Tibial artery (tissue), 4 donors: ENCODE measurements around the gene NCOR2.

ENCODE experiments used
- DNase-seq, 2 donors: peaks; one replicate each; pipeline ENCODE4 v3.0.0-alpha.2; 2019
- H3K27ac ChIP-seq, 2 donors: fragments of 200-600 bp; sonication (generic) in 1 of 2; 1 replicate in 1 of 2; 2 replicates in 1 of 2; pipeline ENCODE4 v1.5.1; 2018 to 2019; ENCODE audit warnings: mild to moderate bottlenecking in 1 of 2
- H3K27me3 ChIP-seq, 2 donors: fragments of 200-600 bp; sonication (generic) in 1 of 2; one replicate each; pipeline versions ENCODE4 v1.5.1 to v1.6.0; 2016 to 2019
- H3K36me3 ChIP-seq, 3 donors: fragments of 200-600 bp; sonication (generic) in 2 of 3; one replicate each; pipeline ENCODE4 v1.5.1; 2016 to 2019; ENCODE audit warnings: mild to moderate bottlenecking in 2 of 3
- H3K4me1 ChIP-seq, 4 donors: fragments of 200-600 bp; sonication (generic) in 2 of 4; 1 replicate in 3 of 4; 2 replicates in 1 of 4; pipeline ENCODE4 v1.5.1; 2016 to 2019
- H3K4me3 ChIP-seq, 2 donors: fragments of 200-600 bp; sonication (generic) in 1 of 2; 1 replicate in 1 of 2; 2 replicates in 1 of 2; pipeline ENCODE4 v1.5.1; 2018 to 2019; ENCODE audit warnings: mild to moderate bottlenecking in 2 of 2
- H3K9me3 ChIP-seq, 3 donors: fragments of 200-600 bp; sonication (generic) in 1 of 3; one replicate each; pipeline ENCODE4 v1.5.1; 2016 to 2019
- CTCF ChIP-seq, 2 experiments: fragments of 200-600 bp in 1 of 2; fragments of 450-650 bp in 1 of 2; IDR thresholded peaks; one replicate each; pipeline ENCODE4 v1.5.1; 2017 to 2019; ENCODE audit warnings: antibody characterized with exemption in 2 of 2, mild to moderate bottlenecking in 1 of 2, moderate library complexity in 1 of 2
- intact Hi-C: fragments of 100-400 bp; cut with DNase I; formaldehyde crosslinking; loops from one replicate; pipeline ENCODE4 v1.15.0; 2023; ENCODE audit warnings: low total_unique reads

NCOR2 gene

GRCh38 chr12:124566161-124566996, 1.0 kb downstream of the NCOR2 start:
- peak; percentile 92 to 94 for DNase-seq
- Histone ChIP-seq H3K36me3 (no peaks in the 10 kb centered on the region), H3K27me3 (no peaks in the 10 kb centered on the region), H3K4me1 (peaks cover 8 to 66% (median 46%) of the 10 kb centered on the region in 4 donors), H3K4me3 (peak overlapping the region; percentile 88 to 94), H3K9me3 (no peaks in the 10 kb centered on the region), H3K27ac (peak overlapping the region; percentile 92 to 97)
- TF ChIP-seq CTCF (IDR thresholded peaks at IDR 0.05), result no peak
- intact Hi-C loops, result loop anchor here (2.0 to 5.0 kb wide), 5 partner anchors 48 to 201 kb away; no protein-coding TSS in a partner anchor

GRCh38 chr12:124565656-124566160, 1.7 kb downstream of the NCOR2 start:
- Histone ChIP-seq H3K4me1 (peaks cover 8 to 71% (median 48%) of the 10 kb centered on the region in 4 donors), H3K9me3 (no peaks in the 10 kb centered on the region), H3K36me3 (no peaks in the 10 kb centered on the region), H3K27me3 (no peaks in the 10 kb centered on the region), H3K27ac (peak overlapping the region; percentile 92 to 97), H3K4me3 (peak overlapping the region; percentile 88 to 94)
- intact Hi-C loops, result loop anchor here (2.0 to 5.0 kb wide), 5 partner anchors 47 to 202 kb away; no protein-coding TSS in a partner anchor
- no peak for DNase-seq
- TF ChIP-seq CTCF (IDR thresholded peaks at IDR 0.05), result no peak

GRCh38 chr12:124564971-124565491, 2.4 kb downstream of the NCOR2 start:
- no peak for TF ChIP-seq CTCF (IDR thresholded peaks at IDR 0.05)
- H3K4me3 ChIP-seq, result peak overlapping the region; percentile 88 to 94
- no peaks in the 10 kb centered on the region for H3K27me3 ChIP-seq
- no peaks in the 10 kb centered on the region for H3K36me3 ChIP-seq
- peaks cover 8 to 74% (median 51%) of the 10 kb centered on the region in 4 donors for H3K4me1 ChIP-seq
- peak in 1 of 2 donors; percentile 83 for DNase-seq
- no peaks in the 10 kb centered on the region for H3K9me3 ChIP-seq
- peak overlapping the region; percentile 92 to 97 for H3K27ac ChIP-seq
- intact Hi-C loops, result loop anchor here (5.0 kb wide), 4 partner anchors 108 to 202 kb away; no protein-coding TSS in a partner anchor

- H3K4me3 ChIP-seq, result peak overlapping the region; percentile 88 to 94
- peaks cover 8 to 70% (median 50%) of the 10 kb centered on the region in 4 donors for H3K4me1 ChIP-seq
- intact Hi-C loops, result no loop called here
These were observed 3.0 kb downstream of the NCOR2 start for GRCh38 chr12:124564232-124564958.

More at GRCh38 chr12:124564232-124564958, 3.0 kb downstream of the NCOR2 start:
- Histone ChIP-seq H3K27me3 (no peaks in the 10 kb centered on the region), H3K9me3 (no peaks in the 10 kb centered on the region), H3K27ac (peak overlapping the region; percentile 92 to 97), H3K36me3 (no peaks in the 10 kb centered on the region)
- TF ChIP-seq CTCF (IDR thresholded peaks at IDR 0.05), result no peak
- DNase-seq, result no peak
